Stimulated activated naive CD8-positive, alpha-beta T cell treated with anti-CD3 and anti-CD28 coated beads, Interleukin-15, Interleukin-2, amounts not matched to agents 100 ng/mL and 50 ng/mL, for 24 hours (primary cell): ENCODE data around the gene CBLB.
"Not testable (repeated sequence)": the region's sequence is repeated elsewhere in the genome, so short reads cannot be mapped to it uniquely, and the experiment has no call there.

Experiments used
- H3K27ac Mint-ChIP-seq: one replicate; pipeline ENCODE4 v1.8.0; 2021; ENCODE audit warnings: mild to moderate bottlenecking, mixed read lengths
- H3K27me3 Mint-ChIP-seq: one replicate; pipeline ENCODE4 v1.8.0; 2021; ENCODE audit warnings: mixed read lengths
- H3K36me3 Mint-ChIP-seq: one replicate; pipeline ENCODE4 v1.8.0; 2021; ENCODE audit warnings: low read depth, mixed read lengths
- H3K4me1 Mint-ChIP-seq: one replicate; pipeline ENCODE4 v1.8.0; 2021; ENCODE audit warnings: low read depth, mixed read lengths
- H3K4me3 Mint-ChIP-seq: one replicate; pipeline ENCODE4 v1.8.0; 2021; ENCODE audit warnings: mild to moderate bottlenecking, mixed read lengths
- H3K9me3 Mint-ChIP-seq: one replicate; pipeline ENCODE4 v1.8.0; 2021; ENCODE audit warnings: mixed read lengths

CBLB gene

DNA sequence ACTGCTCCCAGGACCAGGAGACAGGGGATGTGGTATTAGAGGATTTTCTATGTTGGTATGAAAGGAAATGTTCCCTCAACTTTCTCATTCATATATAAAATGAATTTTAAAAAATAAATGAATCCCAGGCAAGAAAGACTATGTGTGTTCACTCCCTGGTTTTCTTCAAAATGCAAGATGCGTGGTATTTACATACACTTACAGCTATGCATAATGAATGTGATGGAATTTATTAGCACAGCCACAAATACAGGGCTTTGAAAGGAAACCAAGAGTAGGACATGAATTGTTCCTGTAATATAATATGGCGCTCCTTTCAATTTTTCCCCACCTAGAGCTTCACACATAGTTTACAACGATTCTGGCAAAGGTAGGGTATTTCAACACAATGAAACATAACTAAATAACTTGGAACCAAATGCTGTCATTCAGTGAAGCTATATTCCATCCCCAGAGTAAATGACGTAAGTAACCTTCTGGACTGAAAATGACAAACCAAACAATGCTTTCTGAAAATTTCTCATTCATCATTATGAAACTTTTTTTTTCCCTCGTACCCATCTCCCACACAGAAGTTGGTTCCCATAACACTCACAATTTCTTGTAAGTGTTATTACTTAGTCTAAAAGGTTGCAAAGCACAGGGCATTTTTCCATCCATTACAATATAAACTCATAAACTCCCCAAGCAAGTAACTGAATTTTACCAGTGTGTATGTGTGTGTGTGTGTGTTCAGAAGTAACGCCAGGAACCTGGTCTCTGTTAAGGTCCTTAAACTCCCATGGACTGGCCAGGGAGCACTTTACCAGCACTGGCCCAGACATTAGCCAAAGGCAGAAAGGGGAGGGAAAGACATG is 41.8 kb downstream of the CBLB start:
- H3K27ac Mint-ChIP-seq: peak overlapping the region; percentile 100
- H3K9me3 Mint-ChIP-seq: no peaks in the 10 kb centered on the region
- H3K4me3 Mint-ChIP-seq: peak overlapping the region; percentile 80
- H3K36me3 Mint-ChIP-seq: peaks cover 83% of the 10 kb centered on the region
- no peaks in the 10 kb centered on the region for H3K27me3 Mint-ChIP-seq
- H3K4me1 Mint-ChIP-seq: peaks cover 96% of the 10 kb centered on the region

DNA sequence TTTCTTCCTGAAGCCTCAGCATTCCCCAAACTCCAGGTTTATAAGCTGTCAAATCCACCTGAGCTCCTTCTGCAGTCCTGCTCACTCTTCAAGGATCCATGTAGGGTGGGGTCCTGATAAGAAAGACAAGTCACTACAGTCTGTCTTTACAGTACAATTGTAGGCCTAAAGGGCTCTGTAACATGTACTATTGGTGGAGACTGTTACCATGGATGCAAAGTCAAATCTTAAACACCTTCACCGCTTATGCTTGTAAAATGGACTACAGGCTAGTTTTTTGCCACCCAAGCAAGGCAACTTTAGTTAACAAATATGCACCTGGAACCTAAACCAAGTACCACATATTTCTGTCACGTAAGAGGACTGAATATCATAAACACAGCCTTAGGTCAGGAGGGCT is 44.7 kb downstream of the CBLB start:
- no peaks in the 10 kb centered on the region for H3K27me3 Mint-ChIP-seq
- peak overlapping the region; percentile 96 for H3K27ac Mint-ChIP-seq
- no peaks in the 10 kb centered on the region for H3K9me3 Mint-ChIP-seq
- peaks cover 85% of the 10 kb centered on the region for H3K36me3 Mint-ChIP-seq
- peak overlapping the region; percentile 52 for H3K4me3 Mint-ChIP-seq
- peaks cover 85% of the 10 kb centered on the region for H3K4me1 Mint-ChIP-seq

DNA sequence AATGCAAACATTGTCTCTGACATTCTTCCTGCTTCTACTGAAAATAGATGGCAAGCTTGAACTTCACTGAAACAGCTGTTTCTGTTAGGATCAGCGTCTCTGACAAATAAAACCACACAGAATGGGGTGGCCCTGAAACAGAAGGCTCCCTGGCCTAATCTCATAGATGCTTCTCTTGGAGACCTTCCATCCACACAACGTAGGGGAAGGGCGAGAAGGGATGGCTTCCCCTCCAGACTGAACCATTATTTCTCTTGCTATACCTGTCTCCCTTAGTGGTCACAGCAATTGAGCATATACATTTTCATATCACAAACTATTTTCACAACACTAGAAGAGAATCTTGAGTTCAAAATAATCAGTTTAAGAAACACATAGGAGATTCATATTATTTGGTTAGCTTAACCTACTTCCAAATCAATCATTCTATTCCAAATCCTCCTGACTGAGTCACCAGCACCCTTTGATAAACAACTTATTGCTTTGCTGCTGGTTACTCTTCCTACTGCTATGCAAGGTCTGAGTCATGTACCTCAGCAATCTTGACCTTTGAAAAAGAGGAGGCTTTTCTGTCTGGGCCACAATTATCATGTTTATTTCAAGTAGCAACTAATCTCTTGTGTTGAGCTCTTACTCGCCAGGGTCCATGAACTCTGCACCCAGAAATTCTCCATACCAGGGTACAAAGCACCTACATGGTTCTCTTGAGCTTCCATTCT is 45.5 kb downstream of the CBLB start:
- Mint-ChIP-seq H3K36me3 (peaks cover 81% of the 10 kb centered on the region), H3K9me3 (no peaks in the 10 kb centered on the region), H3K27me3 (no peaks in the 10 kb centered on the region), H3K4me3 (peak overlapping the region; percentile 52), H3K27ac (peak overlapping the region; percentile 96), H3K4me1 (peaks cover 80% of the 10 kb centered on the region)

DNA sequence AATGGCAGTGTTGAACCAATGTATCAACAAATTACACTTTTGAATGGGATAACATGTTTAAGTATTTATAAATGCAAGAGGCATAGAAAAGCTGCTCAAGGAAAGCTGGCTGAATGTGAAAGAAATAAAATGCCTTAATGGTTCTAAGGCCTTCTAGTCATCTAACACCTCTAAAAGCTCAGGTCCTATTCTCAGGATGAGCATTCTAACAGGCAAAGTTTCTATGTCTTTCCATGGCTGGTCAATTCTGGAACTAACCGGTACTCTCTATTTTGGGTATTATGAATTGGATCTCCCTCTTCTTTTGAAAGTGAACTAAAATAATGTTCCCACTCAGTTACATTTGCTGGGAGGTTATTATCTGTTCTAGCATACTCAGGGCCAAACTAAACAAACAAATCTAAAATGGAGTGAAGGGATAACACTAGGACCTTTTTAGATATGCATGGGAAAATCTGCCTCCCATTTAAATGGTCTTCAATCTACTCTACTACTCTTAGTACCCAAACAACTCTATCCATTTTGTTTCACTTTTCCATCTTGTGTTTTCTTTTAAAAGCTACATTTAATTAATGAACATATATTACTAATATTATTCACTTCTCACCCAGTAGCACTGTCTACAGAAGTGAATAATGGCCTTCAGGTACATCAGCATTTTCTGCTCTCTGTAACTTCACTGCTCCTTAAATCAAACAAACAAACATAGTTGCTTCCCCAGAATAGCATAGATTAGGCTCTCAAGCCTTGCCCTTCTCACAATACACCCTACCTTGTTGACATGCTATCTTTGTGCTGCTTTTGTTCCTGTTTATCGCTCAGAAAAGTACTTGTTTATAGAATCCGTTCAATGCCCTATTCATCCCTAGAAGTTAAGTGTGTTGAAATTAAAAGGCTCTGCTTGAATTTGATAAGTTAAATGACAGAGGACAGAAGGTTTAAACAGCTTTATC is 46.4 kb downstream of the CBLB start:
- Mint-ChIP-seq H3K36me3 (peaks cover 78% of the 10 kb centered on the region), H3K9me3 (no peaks in the 10 kb centered on the region), H3K4me1 (peaks cover 73% of the 10 kb centered on the region), H3K27me3 (no peaks in the 10 kb centered on the region), H3K27ac (peak overlapping the region; percentile 96), H3K4me3 (peak overlapping the region; percentile 52)

DNA sequence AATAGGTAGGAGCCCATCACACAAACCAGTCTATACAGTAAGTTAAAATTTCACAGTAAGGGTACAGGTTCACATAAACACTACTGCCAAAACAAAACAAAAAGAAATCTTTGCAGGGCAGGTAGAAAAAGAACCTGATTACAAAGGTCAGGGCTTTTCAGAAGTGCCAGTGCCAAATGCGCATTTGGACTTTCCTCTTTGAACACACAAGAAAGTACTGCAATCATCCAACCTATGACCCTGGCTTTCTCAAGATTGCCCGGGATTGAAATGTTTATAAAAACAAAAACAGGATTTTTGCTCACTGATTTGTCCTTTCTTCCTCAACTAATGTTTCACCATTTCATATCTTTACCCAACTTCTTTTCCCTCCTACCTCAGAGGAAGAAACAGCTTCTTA is 47.4 kb downstream of the CBLB start:
- Mint-ChIP-seq H3K27me3 (no peaks in the 10 kb centered on the region), H3K9me3 (no peaks in the 10 kb centered on the region), H3K36me3 (peaks cover 79% of the 10 kb centered on the region), H3K27ac (peak overlapping the region; percentile 73), H3K4me1 (peaks cover 71% of the 10 kb centered on the region), H3K4me3 (peak overlapping the region; percentile 38)

DNA sequence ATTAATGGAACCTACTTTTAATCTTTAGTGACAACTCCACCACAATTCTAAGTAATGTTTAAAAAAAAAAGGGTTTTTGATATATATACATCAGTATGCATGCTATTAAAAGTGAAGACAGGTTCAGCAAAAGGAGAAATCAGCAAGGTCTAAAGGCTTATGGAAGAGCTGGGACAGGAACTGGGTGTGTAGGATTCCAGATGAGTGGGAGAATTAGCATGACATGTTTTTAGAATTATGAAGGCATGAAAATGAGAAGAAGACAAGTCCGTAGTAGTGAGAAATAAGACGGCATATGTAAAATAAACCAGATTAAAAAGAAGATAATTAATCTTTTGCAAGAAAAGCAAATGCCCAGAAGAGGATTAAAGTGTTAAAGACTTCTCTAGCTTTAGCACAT is 52.0 kb downstream of the CBLB start:
- Mint-ChIP-seq H3K36me3 (peaks cover 80% of the 10 kb centered on the region), H3K9me3 (peaks cover 3% of the 10 kb centered on the region)

DNA sequence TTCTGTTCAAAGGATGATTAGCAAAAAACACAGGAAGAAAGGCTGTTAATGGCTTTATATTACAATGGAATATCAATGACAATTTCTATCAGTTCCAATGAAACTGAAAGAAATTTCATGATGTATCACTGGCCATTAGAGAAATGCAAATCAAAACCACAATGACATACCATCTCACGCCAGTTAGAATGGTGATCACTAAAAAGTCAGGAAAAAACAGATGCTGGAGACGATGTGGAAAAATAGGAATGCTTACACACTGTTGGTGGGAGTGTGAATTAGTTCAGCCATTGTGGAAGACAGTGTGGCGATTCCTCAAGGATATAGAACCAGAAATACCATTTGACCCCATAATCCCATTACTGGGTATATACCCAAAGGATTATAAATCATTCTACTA is 53.5 kb downstream of the CBLB start:
- not testable (repeated sequence) for H3K4me3 Mint-ChIP-seq, H3K27me3 Mint-ChIP-seq, H3K9me3 Mint-ChIP-seq
- peaks cover 67% of the 10 kb centered on the region for H3K4me1 Mint-ChIP-seq
- H3K36me3 Mint-ChIP-seq: peaks cover 72% of the 10 kb centered on the region
- H3K27ac Mint-ChIP-seq: peak overlapping the region; percentile 34

More for the DNA sequence above, 52.0 kb downstream of the CBLB start:
- Mint-ChIP-seq H3K4me3 (no peak overlapping the region), H3K27me3 (no peaks in the 10 kb centered on the region), H3K4me1 (peaks cover 66% of the 10 kb centered on the region), H3K27ac (peak overlapping the region; percentile 6)

DNA sequence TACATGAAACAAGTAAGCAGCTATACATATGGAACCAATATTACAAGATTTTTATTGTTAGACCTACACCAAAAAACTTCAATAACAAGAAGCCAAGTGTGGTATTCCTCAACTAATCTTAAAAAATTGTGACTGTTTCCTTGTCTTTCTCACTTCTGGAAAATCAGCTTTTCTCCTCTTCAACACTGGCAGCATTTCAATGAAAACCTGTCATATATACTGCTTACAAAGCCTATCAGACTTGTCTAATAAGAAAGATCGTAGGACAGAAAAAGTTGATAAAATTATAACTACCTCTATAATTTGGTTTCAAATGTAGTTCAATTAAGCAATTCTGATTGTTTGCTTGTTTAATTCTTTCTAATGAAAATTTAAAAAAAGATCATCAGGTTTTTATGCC is 55.1 kb downstream of the CBLB start:
- Mint-ChIP-seq H3K27me3 (no peaks in the 10 kb centered on the region), H3K4me3 (no peak overlapping the region), H3K9me3 (peaks cover 3% of the 10 kb centered on the region), H3K27ac (no peak overlapping the region), H3K4me1 (peaks cover 77% of the 10 kb centered on the region), H3K36me3 (peaks cover 72% of the 10 kb centered on the region)

DNA sequence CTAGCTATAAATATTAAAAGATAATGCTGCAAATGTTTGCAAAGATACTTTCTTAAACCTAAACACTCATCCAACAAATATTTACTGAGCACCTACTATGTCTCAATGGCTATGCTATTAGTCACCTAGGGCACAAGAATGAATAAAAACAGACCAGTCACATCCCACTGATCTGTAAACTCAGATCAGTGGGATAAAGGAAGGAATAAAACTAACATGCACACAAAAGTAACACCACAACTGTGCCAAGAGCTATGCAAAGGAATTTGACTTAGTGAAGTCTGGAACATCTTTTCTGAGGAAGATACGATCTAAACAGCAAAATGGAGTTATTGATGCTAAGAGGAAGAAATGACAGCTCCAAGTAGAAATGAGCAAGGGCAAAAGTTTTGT is 56.6 kb downstream of the CBLB start:
- Mint-ChIP-seq H3K36me3 (peaks cover 72% of the 10 kb centered on the region), H3K4me1 (peaks cover 82% of the 10 kb centered on the region), H3K4me3 (no peak overlapping the region)

DNA sequence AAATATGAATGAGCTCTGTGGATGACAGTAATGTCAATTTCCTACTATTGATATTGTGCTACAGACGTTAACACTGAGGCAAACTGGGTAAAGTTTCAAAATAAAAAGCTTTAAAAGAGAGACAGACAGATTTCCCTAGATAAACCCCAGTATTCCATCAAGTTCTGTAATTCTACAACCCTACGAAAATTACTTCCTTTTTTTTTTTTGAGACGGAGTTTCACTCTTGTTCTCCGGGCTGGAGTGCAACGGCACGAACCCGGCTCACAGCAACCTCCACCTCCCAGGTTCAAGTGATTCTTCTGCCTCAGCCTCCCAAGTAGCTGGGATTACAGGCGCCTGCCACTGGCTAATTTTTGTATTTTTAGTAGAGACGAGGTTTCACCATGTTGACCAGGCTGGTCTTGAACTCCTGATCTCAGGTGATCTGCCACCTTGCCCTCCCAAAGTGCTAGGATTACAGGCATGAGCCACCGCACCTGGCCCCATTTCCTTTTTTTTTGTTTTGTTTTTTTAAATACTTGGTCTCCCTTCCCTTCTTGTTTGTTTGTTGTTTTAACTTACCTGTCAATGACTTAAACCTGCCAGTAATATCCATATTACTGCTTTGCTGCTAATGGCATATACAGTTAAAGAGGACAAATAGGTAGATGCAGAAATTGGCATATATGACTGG is 57.2 kb downstream of the CBLB start:
- Mint-ChIP-seq H3K36me3 (peaks cover 71% of the 10 kb centered on the region), H3K4me3 (peak overlapping the region; percentile 8), H3K27me3 (no peaks in the 10 kb centered on the region), H3K9me3 (peaks cover 3% of the 10 kb centered on the region), H3K4me1 (peaks cover 82% of the 10 kb centered on the region), H3K27ac (peak overlapping the region; percentile 64)

More for the DNA sequence above, 56.6 kb downstream of the CBLB start:
- Mint-ChIP-seq H3K9me3 (peaks cover 3% of the 10 kb centered on the region), H3K27ac (peak overlapping the region; percentile 64), H3K27me3 (no peaks in the 10 kb centered on the region)

DNA sequence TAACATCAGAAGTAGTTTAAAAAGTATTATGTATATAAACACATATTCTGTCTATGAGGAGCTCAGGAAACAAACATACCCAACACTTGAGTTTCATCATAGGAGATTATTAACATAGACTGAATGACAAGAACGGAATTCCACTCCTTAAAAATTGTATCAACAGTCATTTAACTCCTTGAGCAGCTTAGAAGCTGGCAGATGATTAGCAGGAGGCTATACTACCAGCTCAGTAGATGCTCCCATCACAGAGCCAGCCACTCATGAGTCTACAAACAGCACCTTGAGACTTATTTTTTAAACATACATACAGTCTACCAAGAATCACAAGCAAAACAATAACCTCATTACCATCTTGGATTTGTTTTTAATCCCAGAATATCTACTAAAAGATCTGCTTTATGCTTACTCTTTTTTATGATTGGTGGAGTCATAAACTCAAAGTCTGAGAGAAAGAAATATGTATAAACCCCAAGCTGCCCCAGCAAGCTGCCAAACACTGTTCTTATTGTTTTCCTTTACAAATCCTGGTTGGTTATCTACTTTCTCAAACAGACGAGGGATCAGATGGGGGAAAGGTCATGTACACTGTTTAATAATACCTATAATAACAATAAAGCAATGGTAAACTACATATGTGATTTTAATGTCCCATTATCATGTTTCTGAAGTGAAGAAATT is 59.5 kb downstream of the CBLB start:
- Mint-ChIP-seq H3K9me3 (peaks cover 5% of the 10 kb centered on the region), H3K4me3 (no peak overlapping the region), H3K36me3 (peaks cover 65% of the 10 kb centered on the region), H3K27me3 (no peaks in the 10 kb centered on the region), H3K4me1 (peaks cover 83% of the 10 kb centered on the region), H3K27ac (peak overlapping the region; percentile 67)

DNA sequence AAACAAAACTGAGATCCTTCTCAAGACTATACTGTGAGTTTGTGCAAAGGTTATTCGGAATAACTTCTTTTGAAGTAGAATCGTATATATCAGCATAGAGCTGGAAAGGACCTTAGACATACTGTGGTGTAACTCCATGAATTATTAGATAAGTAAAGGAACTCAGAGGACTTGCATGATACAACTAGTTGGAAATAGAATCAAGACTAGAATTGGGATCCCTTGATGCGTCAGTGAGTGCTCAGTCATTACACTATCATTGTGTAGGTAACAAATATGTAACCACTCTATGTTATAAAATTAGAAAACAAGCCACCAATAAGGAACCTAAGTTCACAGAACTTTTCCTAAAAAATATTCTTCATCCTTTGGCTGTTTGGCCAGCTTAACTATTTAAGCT is 61.1 kb downstream of the CBLB start:
- Mint-ChIP-seq H3K36me3 (peaks cover 58% of the 10 kb centered on the region), H3K4me1 (peaks cover 85% of the 10 kb centered on the region), H3K27ac (no peak overlapping the region), H3K27me3 (no peaks in the 10 kb centered on the region), H3K4me3 (no peak overlapping the region), H3K9me3 (peaks cover 5% of the 10 kb centered on the region)

DNA sequence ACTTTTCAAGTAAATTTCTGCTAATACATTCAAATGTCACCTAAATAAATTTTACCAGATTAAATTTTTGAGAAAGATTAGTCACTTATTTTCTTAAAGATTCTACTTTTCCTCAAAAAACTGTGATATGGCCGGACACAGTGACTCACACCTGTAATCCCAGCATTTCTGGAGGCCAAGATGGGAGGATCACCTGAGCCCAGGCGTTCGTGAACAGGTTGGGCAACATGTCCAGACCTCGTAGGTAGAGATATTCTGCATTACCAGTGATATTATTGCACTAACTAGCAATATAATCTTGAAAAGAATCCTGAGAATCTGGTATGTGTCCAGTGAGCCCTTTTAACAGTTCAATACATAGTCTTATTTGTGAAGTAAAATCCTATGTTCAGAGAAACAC is 61.7 kb downstream of the CBLB start:
- Mint-ChIP-seq H3K4me3 (peak overlapping the region; percentile 23), H3K36me3 (peaks cover 59% of the 10 kb centered on the region), H3K27ac (peak overlapping the region; percentile 40), H3K9me3 (peaks cover 5% of the 10 kb centered on the region), H3K27me3 (no peaks in the 10 kb centered on the region), H3K4me1 (peaks cover 86% of the 10 kb centered on the region)

DNA sequence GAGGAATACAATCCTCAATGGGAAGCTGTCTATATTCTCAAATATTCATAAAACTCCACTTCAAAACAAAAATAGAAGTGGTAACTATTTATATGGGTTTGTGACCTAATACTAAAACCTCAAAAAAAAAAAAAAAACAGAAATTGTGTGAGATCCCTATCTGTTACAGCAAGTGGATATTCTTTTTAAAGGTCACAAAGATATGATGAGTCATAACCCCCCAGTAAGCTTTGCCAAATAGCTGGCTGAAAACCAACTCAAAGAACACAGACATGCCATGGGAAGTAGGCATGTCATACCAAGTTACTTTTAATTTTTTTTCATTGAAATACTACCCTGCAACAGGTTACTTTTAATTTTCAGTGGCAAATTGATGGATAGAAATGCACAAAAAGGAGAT is 62.5 kb downstream of the CBLB start:
- Mint-ChIP-seq H3K4me1 (peaks cover 86% of the 10 kb centered on the region), H3K9me3 (peaks cover 5% of the 10 kb centered on the region), H3K27me3 (no peaks in the 10 kb centered on the region), H3K4me3 (peak overlapping the region; percentile 21), H3K36me3 (peaks cover 61% of the 10 kb centered on the region), H3K27ac (peak overlapping the region; percentile 73)
